ENCODE results near the gene MSANTD1.

Gene MSANTD1

DNA sequence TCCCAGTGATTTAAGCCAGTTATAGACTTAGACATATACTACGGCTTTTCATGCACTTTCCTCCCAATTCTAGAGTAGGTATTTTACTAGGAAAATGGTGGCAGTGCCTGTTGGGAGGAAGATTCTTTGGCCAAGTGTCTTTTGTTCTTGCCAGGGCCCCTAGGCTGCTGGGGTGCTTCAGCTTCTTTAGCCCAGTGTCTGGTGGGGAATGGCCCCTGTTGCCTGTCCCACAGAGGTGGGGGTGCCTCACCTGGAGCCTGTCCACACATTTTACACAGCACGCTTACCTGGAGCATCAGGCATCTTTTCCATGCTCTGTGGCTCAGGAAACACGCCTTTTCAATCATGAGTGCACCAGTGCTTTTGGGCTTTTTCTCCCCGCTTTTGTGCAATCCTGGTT, 33.2 kb upstream of the MSANTD1 start:
- no peak for DNase-seq (ENCODE audit: low read depth in 2 of 2)

DNA sequence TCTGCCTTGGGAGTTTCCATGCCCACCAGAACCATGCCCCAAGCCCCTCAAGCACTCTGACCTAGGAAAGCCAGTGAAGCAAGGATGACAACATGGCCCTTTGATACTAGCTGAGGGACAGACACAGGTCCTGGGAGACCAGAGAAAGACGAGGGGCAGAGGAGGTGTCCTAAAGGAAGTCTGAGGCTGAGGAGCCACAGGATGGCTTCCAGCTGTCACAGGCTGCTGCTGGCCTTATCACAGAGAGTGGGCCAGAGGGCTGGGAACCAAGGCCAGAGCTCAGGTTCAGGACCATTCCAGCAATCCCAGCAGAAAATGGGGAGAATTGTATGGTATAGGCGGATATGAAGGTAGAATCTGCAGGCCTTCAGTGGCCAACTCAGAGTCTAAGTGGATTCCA, 31.7 kb upstream of the MSANTD1 start:
- DNase-seq (ENCODE audit: low read depth in 2 of 2), result no peak

DNA sequence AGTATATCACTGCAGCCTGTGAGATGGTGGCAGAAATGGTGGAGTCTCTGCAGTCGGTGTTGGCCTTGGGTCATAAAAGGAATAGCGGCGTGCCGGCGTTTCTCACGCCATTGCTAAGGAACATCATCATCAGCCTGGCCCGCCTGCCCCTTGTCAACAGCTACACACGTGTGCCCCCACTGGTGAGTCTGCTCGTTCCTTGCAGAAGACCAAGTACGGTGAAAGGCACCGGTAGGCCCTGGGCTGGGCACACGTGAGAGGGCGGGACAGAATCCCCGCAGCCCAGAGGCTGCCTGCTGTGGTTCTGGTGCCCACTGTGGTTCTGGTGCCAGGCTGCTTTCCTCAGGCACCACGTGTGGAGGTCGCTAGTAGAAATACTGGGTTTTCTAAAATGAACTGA, 31.2 kb upstream of the MSANTD1 start:
- no peak for DNase-seq (ENCODE audit: low read depth in 2 of 2)

DNA sequence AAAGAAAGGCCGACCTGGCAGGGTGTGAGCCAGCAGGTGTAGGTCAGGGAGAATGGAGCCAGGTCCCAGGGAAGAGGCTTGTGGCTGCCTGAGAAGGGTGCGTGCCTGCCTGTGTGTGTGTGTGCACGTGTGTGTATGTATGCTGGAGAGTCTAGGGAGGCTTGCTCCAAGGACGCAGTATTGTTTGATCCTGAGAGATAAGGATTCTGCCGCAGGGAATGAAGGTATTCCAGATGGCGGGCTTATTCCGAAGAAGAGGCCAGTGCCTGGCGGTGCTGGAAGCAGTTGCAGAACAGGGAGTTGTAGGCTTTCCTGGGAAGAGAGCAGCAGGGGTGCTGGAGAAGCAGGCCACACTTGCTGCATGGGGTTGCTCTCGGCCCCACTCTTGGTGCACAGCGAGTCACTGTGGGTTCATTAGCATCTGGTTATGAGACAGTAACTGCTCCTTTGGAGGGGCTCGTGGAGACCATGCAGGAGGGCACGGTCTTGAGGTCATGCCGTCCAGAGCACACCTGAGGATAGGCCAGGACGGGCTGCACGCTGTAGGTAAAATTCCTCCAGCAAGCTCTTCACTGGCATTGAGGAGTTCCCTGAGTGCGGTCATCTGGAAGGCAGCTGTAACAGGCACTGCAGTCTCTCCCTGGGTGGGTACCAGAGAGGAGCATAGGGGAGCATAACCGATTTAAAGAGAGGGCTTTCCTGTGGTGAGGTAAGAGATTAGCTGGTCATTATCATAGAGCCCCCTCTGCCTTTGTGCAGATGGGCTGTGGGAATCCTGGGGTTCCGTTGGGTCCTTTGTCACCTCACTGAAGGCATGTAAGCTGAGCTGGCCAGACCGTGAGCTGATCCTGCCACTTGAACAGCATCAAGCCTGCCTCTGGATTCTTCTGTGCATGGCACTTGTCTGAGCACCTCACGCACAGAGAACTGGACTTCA, 29.9 kb upstream of the MSANTD1 start:
- DNase-seq (ENCODE audit: low read depth in 2 of 2), result no peak

DNA sequence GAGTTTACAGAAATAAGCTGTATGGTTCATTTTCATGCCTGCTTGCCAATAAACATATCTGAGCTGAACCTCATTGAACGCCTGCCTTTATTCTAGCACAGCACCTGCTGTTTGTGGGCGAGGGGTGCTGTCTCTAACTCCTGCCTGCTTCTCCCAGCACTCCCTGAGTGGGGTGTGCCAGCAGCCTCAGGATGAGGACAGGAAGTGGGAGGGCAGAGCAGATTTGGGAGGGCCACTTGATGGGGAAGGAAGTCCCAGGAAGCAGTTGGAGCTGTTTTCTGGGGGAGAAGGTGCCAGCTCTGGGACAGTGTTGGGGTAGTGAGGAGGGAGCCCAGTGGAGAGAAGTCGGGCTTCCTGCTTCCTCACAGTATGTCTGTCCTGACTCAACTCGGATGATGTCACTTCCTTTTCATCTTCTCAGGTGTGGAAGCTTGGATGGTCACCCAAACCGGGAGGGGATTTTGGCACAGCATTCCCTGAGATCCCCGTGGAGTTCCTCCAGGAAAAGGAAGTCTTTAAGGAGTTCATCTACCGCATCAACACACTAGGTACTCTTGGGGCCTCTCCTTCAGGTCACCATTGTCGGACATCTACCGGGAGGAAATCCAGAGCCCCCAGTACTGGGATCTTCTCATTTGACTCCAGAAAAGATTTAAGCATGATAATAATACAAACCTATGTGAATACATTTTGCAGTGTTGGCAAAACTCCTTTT, 29.0 kb upstream of the MSANTD1 start:
- no peak for DNase-seq (ENCODE audit: low read depth in 2 of 2)

DNA sequence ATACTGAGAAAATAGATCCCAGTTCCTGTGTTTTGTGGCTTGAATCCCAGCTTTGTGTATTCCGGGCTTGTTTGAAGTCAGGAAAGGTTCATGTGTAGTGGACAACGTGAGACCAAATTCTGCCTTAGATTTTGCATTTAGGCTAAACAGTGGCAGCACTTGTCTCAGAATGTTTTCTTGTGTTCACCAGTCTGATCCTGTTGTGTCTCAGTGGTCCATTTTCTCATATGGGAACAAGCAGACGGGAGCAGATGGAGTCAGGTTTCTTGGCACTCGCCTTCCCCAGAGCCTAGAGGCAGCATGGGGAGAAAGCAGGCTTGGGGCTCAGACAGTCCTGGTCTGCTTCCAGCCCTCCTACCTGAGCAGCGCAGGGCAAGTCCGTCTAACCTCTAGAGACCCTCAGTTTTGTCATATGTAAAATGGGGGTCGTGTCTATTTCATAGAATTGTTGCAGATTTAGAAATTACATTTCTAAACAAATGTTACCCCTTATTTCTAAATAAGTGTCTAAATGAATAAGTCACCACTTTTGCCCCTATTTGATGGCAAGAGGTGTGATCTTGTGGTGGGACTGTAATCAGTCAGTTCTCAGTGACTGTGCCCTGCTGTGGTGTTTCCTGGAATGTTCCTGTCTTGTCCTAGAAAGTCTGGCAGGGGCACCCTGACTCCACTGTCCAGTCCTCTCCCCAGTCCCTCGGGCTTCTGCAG, 28.3 kb upstream of the MSANTD1 start:
- no peak for DNase-seq (ENCODE audit: low read depth in 2 of 2)

DNA sequence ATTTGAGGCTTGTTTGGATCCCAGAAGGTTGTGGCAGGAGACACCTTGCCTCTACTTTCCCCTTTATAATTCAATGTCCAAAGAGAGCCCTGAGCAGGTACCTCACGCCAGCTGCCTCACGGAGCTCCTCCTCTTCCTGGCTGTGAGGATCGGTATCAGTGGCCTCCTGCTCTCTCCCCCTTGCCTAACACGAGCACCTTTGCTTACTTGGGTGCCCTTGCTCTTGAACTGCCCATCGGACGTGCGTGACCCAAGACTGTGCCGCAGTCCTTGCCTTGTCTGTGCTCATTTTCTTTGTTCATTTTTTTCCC, 27.8 kb upstream of the MSANTD1 start:
- DNase-seq (ENCODE audit: low read depth in 2 of 2), result no peak

DNA sequence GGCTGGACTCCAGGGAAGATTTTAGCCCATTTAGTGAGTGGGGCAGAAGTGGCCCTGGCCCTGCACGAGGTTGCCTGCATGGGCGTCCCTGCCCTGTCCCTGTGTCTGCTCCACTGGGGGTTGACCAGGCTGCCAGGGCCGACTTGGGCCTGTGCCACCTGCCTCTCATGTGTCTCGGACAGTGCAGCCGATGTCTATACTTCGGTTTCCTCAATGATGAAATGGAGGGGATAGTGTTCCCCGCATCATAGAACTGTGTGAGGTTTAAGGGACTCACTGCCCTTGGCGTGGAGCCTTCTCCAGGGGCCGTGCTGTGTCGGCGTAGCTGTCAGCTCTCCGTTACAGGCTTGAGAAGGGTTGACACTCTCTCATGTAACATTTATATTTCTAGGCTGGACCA, 27.0 kb upstream of the MSANTD1 start:
- no peak for DNase-seq (ENCODE audit: low read depth in 2 of 2)

DNA sequence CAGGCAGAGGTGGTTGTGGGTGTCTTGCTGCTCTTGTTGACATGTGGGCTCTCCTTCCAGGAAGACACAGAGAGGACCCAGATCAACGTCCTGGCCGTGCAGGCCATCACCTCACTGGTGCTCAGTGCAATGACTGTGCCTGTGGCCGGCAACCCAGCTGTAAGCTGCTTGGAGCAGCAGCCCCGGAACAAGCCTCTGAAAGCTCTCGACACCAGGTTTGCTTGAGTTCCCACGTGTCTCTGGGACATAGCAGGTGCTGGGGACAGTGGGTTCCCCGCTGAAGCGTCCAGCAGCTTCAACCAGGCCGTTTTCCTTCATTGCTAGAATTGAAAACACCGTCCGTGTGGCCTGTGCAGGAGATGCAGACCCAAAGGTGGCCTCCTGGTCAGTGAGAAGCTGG, 25.6 kb upstream of the MSANTD1 start:
- DNase-seq (ENCODE audit: low read depth in 2 of 2), result no peak

DNA sequence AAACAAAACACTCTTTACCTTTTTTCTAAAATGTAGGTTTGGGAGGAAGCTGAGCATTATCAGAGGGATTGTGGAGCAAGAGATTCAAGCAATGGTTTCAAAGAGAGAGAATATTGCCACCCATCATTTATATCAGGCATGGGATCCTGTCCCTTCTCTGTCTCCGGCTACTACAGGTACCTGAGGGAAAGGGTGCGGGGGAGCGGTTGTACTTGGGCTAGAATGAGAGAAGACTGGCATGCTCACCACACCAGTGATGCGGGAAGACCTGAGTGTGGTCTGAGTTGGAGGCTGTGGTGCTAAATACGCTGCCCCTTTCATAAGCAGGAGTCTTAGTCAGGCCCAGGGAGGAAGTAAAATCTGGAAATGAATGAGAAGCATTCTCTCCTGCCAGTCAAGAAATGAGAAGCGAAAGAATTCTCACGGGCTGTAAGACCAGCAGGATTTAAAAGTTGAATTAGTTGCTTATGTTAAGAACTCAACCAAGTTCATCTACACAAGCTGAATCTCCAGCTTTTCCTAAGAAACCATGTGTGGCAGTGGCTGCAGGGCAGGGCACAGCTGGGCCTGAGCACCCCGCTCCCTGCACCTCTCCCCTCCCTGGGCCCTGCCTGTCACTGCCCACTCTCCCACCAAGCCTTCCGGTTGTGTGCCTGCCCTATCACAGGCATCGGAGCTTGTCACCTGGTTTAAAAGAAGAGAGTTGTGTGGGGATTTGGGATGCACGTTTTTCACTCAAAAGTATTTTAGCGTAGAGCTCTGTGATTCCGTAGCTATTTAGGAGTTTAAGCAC, 24.8 kb upstream of the MSANTD1 start:
- DNase-seq (ENCODE audit: low read depth in 2 of 2), result no peak

DNA sequence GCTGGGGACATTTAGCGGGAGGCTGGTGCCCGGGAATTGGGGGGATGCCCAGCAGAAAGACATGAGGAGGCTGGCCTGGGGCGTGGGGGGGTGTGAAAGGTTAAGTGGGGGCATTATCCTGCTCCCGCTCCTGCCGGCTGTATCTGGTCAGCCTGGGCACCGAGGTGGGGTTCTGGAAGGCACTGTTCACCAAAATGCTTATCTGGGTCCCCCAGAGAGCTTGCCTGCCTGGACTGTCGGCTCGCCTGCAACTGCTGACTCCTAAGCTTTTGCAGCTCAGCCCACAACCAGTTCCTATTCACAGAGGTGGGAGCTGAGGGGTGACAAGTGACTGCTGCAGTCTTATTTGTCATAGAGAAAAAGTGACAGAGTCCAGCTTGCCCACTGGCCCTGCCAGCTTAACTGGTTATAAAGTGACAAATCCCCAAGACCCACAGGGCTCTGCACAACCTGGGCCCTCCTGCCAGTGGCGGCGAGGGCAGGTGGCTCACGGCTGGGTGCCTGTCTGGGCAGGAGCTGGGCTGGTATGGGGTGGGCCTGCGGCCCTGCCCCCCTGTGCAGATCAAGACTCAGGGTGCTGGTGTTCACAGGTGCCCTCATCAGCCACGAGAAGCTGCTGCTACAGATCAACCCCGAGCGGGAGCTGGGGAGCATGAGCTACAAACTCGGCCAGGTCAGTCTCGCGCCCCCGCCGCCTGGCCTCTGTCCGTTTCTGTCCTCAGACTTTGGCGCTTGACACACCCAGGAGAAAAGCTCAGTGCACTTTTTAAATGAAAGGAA, 23.7 kb upstream of the MSANTD1 start:
- DNase-seq (ENCODE audit: low read depth in 2 of 2), result no peak

DNA sequence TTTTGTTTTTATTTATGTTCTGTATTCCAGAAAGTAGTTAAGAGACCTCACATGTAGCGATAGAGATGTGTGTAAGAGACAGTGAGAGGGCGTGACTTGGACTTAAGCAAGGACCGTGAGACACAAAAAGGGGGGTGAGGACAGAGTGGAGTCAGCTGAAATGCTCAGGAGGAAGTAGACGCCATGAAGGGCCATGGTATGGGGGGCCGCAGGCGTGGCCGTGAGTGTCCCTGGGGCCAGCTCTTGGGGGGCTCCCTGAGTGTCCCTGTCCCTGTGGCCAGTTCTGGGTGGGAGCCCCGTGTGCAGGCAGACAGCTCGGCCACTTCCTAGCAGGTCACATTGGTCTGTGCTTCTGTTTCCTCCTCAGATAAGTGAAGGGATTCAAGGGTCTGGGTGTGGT, 23.0 kb upstream of the MSANTD1 start:
- no peak for DNase-seq (ENCODE audit: low read depth in 2 of 2)

DNA sequence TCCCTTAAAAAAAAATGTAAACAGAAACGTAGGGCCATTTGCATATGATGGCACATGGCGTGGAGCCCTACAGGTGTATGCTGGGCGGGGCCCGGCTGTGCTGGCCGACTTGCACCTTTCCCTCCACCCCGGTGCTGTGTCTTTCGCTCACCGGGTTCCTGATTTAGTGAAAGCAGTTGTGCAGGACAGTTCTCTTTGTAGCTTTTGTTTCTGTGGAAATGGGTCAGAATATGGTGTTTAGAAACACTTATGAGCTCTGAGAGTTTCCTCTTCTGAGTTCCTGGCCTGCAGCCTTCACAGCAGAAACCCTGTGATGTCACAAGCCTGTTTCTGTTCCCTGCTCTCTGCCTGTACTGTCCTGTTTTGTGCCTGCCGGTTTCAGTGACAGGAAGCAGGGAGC, 22.5 kb upstream of the MSANTD1 start:
- no peak for DNase-seq (ENCODE audit: low read depth in 2 of 2)

DNA sequence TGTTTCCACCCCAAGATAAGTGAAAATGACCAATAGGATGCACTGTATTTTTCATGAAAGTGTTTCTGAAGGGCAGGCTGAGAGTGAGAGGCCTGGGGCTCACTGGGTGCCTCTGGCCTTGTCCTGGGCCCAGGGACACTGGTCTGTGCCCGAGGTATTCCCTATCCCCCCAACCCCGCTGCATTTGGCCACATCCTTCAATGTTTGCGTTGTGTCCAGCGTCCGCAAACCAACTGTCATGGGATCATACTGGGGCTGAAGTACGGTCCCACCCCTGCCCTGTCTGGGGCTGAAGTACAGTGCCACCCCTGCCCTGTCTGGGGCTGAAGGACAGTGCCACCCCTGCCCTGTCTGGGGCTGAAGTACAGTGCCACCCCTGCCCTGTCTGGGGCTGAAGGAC, 22.0 kb upstream of the MSANTD1 start:
- no peak for DNase-seq (ENCODE audit: low read depth in 2 of 2)

DNA sequence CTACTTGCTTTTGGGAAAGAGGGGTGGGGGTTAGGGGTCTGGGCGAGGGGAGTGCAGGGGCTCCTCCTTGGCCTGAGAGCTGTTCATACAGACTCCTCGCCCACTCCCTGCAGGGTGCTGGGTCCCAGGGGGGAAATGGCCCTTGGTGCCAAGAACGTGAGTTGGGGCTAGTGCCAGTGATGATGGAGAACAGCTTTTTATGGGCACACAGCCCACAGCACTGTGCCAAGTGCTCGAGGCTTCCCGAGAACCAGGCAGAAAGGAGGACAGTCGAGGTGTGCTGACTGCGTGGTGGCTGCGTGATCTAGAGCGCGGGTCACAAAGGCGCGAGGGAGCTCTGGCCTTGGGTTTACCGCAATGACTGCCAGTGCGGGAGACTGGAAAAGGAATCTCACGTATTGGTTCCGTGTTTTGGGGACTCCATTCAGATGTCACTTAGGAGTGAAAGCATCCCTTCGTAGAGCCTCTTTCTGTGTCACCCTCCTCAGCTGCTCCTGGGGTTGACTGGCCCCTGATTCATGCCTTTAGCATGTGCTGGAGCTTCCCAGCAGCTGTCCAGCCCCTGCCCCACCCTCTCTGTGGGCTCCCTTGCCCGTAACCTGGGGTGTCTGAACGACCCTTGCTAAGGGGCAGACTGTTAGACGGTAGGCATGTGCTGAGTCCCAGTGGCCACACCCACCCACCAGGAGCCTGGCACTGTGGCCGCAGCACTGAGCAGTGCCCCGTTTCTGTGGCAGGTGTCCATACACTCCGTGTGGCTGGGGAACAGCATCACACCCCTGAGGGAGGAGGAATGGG, 20.9 kb upstream of the MSANTD1 start:
- DNase-seq (ENCODE audit: low read depth in 2 of 2), result no peak

DNA sequence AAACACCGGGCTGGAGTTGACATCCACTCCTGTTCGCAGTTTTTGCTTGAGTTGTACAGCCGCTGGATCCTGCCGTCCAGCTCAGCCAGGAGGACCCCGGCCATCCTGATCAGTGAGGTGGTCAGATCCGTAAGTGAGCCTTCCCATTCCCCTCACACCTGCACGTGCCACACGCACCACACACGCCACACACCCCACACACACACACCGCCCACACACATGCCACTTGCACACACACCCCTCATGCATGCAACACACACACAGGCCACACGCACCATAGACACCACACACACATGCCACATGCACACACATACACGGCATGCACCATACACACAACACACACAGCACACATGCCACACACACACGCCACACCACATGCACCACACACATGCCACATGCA, 20.1 kb upstream of the MSANTD1 start:
- DNase-seq (ENCODE audit: low read depth in 2 of 2), result no peak

DNA sequence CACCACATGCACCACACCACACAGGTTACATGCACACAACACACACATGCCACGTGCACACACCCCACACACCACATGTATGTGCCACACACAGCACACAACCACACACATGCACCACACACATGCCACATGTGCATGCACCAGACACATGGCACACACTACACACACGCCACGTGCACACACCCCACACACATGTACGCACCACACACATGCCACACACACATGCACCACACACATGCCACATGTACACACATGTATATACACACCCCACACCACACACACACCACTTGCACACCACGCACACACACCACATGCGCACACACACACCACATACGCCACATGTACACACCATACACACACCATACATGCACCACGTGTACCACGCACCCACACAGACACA, 19.6 kb upstream of the MSANTD1 start:
- DNase-seq (ENCODE audit: low read depth in 2 of 2), result no peak

DNA sequence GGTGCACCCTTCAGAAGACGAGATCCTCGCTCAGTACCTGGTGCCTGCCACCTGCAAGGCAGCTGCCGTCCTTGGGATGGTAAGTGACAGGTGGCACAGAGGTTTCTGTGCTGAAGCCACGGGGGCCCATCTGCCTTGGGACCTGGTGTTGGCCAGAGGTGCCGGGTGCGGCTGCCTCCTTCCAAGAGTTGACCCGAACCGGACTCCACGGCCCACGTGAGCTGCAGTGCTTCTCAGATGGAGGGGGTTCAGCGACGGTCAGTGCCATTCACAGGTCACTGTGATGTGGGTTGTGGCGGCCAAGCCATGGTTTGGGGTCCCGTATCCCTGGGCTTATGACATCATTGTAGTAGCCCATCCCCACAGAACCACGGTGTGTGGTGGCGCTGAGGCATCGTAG, 19.0 kb upstream of the MSANTD1 start:
- no peak for DNase-seq (ENCODE audit: low read depth in 2 of 2)

DNA sequence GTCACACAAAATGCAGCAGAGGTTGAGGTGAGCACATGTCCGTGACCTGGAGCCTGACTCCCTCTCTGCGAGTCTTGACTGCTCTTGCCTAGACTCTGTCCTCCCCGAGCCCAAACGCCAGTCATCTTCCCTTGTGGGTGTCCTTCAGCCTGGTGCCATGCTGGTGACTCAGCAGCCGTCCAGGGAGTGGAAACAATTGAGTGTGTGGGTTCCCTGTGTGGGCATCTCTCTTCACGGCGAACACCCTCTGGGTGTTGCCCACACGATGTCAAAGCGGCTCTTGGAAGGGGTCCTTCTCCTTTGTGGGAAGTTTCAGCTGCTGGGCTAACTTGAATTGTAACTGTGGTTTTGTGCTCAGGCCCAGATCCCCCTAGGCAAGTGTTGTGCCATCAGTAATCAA, 17.5 kb upstream of the MSANTD1 start:
- DNase-seq (ENCODE audit: low read depth in 2 of 2), result no peak

DNA sequence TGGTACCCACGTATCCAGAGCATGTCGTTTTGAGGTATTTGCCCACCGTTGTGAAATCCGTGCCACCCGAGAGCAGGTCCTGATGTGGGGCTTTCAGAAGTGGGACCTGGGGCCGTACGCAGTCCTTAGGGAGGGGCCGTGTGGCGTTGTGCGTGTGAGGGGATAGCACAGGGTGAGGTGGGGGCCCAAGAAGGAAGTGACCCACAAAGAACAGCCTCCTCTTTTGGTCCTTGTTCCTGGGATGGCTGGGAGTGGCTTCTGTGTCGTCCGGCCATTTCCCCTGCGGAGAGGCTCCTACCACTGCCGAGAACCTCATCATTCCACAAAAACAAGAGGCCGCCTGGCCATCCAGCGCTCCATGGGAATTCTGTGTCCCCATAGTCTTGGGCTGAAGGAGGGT, 17.0 kb upstream of the MSANTD1 start:
- DNase-seq (ENCODE audit: low read depth in 2 of 2), result no peak
